Hepatocyte (in vitro differentiated cells): ENCODE measurements around the gene FBXO3. TPM values are rescaled to one million over a fixed set of nuclear protein-coding genes. Genes with fewer than 3 reads are reported as not detected.
"Not testable (repeated sequence)": the region's sequence is repeated elsewhere in the genome, so short reads cannot be mapped to it uniquely, and the experiment has no call there.

ENCODE experiments used
- DNase-seq: peaks from one replicate; pipeline ENCODE4 v3.0.0-alpha.2; 2016; ENCODE audit warnings: low spot score
- H2AFZ ChIP-seq: fragments of 200-600 bp; sonication (generic); 2 replicates; pipeline ENCODE4 v1.6.0; 2016; ENCODE audit warnings: antibody characterized with exemption, mild to moderate bottlenecking
- H3K27ac ChIP-seq: fragments of 200-600 bp; sonication (generic); 2 replicates; pipeline ENCODE4 v1.5.1; 2016; ENCODE audit warnings: mild to moderate bottlenecking
- H3K27me3 ChIP-seq: fragments of 200-600 bp; sonication (generic); 2 replicates; pipeline ENCODE4 v1.6.1; 2016
- H3K36me3 ChIP-seq: fragments of 200-600 bp; sonication (generic); replicated peaks from 2 replicates; pipeline ENCODE4 v1.5.1; 2016; ENCODE audit warnings: low read depth; ENCODE audit not compliant: insufficient read depth
- H3K4me1 ChIP-seq: fragments of 200-600 bp; sonication (generic); 2 replicates; pipeline ENCODE4 v1.5.1; 2016; ENCODE audit warnings: mild to moderate bottlenecking, moderate library complexity; ENCODE audit not compliant: insufficient read depth
- H3K4me2 ChIP-seq: fragments of 200-600 bp; sonication (generic); 2 replicates; pipeline ENCODE4 v1.6.0; 2016
- H3K4me3 ChIP-seq: fragments of 200-600 bp; sonication (generic); 2 replicates; pipeline ENCODE4 v1.5.1; 2016; ENCODE audit warnings: mild to moderate bottlenecking
- H3K79me2 ChIP-seq: fragments of 200-600 bp; sonication (generic); 2 replicates; pipeline ENCODE4 v1.6.0; 2017; ENCODE audit warnings: mild to moderate bottlenecking
- H3K9me2 ChIP-seq: fragments of 200-600 bp; sonication (generic); replicated peaks from 2 replicates; pipeline ENCODE4 v1.6.0; 2017; ENCODE audit warnings: mild to moderate bottlenecking; ENCODE audit not compliant: insufficient read depth
- H3K9me3 ChIP-seq: fragments of 200-600 bp; sonication (generic); 2 replicates; pipeline ENCODE4 v1.5.1; 2016; ENCODE audit warnings: low read depth, mild to moderate bottlenecking
- H4K20me1 ChIP-seq: fragments of 200-600 bp; sonication (generic); 2 replicates; pipeline ENCODE4 v1.6.0; 2016; ENCODE audit warnings: mild to moderate bottlenecking; ENCODE audit not compliant: insufficient read depth, poor library complexity, severe bottlenecking
- CTCF ChIP-seq: fragments of 200-600 bp; sonication (generic); IDR thresholded peaks from 2 replicates; pipeline ENCODE4 v1.5.1; 2016; ENCODE audit warnings: antibody characterized with exemption, mild to moderate bottlenecking; ENCODE audit not compliant: poor library complexity
- EZH2 ChIP-seq: fragments of 200-600 bp; sonication (generic); IDR thresholded peaks from 2 replicates; pipeline ENCODE4 v1.6.1; 2016; ENCODE audit warnings: antibody characterized with exemption, mild to moderate bottlenecking, borderline replicate concordance
- EZH2phosphoT487 ChIP-seq: fragments of 200-600 bp; sonication (generic); IDR thresholded peaks from one replicate; pipeline ENCODE4 v1.6.1; 2018; ENCODE audit warnings: antibody characterized with exemption, mild to moderate bottlenecking, low read depth, moderate library complexity; ENCODE audit not compliant: unreplicated experiment, severe bottlenecking
- WGBS: methylation state at CpG from one replicate; pipeline ENCODE4 v1.1.6; 2016; ENCODE audit warnings: low lambda C conversion rate; ENCODE audit errors: missing lambda C conversion rate; 5-methylcytosine and 5-hydroxymethylcytosine counted together
- polyA plus RNA-seq: library from polyadenylated mRNA; unstranded; fragments of >200 nt; fragmentation: Nextera tagmentation; extraction: Ambion mirVana; gene quantifications from 2 replicates; pipeline ENCODE4 v1.2.1, GENCODE V29; 2016
- total RNA-seq: library from RNA; depleted of rRNA; stranded (reverse); fragments of >200 nt; gene quantifications from 2 replicates; pipeline ENCODE4 v1.2.3, GENCODE V29; 2014

Gene FBXO3
- total and polyA plus RNA-seq, 2 experiments from 2014 or later: 29.3 to 58.1 TPM

- WGBS: 12% methylated on average over 7 of the region's 7 CpGs
- H3K27ac ChIP-seq: no peak overlapping the region
- no peak overlapping the region for H3K4me3 ChIP-seq
- H2AFZ ChIP-seq: no peak overlapping the region
- H3K9me2 ChIP-seq: no peaks in the 10 kb centered on the region
- H3K4me2 ChIP-seq: peak overlapping the region; percentile 82
- no peaks in the 10 kb centered on the region for H3K9me3 ChIP-seq
- H3K4me1 ChIP-seq: peaks cover 9% of the 10 kb centered on the region
- TF ChIP-seq CTCF (no peak), EZH2phosphoT487 (no peak), EZH2 (peak; percentile 18)
- peaks cover 38% of the 10 kb centered on the region for H3K27me3 ChIP-seq
- H3K79me2 ChIP-seq: no peaks in the 10 kb centered on the region
- no peak for DNase-seq
- H3K36me3 ChIP-seq: no peaks in the 10 kb centered on the region
- H4K20me1 ChIP-seq: no peaks in the 10 kb centered on the region
These were observed 27.5 kb upstream of the FBXO3 start for GRCh38 chr11:33801821-33802193.

- H3K27me3 ChIP-seq: peaks cover 48% of the 10 kb centered on the region
- DNase-seq: no peak
- no peaks in the 10 kb centered on the region for H3K79me2 ChIP-seq
- H2AFZ ChIP-seq: no peak overlapping the region
- TF ChIP-seq EZH2phosphoT487 (no peak), CTCF (no peak), EZH2 (no peak)
- 91% methylated on average over 3 of the region's 3 CpGs for WGBS
- H4K20me1 ChIP-seq: no peaks in the 10 kb centered on the region
- no peaks in the 10 kb centered on the region for H3K36me3 ChIP-seq
- H3K27ac ChIP-seq: no peak overlapping the region
- peaks cover 9% of the 10 kb centered on the region for H3K4me1 ChIP-seq
- no peaks in the 10 kb centered on the region for H3K9me2 ChIP-seq
- no peak overlapping the region for H3K4me3 ChIP-seq
- H3K4me2 ChIP-seq: no peak overlapping the region
- no peaks in the 10 kb centered on the region for H3K9me3 ChIP-seq
These were observed 23.6 kb upstream of the FBXO3 start for GRCh38 chr11:33797879-33798278.

GRCh38 chr11:33790040-33790439 lies 15.7 kb upstream of the FBXO3 start:
- no peaks in the 10 kb centered on the region for H3K36me3 ChIP-seq
- no peaks in the 10 kb centered on the region for H3K79me2 ChIP-seq
- H3K4me2 ChIP-seq: no peak overlapping the region
- DNase-seq: no peak
- no peak overlapping the region for H3K4me3 ChIP-seq
- H3K4me1 ChIP-seq: no peaks in the 10 kb centered on the region
- WGBS: 65% methylated on average over 4 of the region's 4 CpGs
- H3K9me2 ChIP-seq: no peaks in the 10 kb centered on the region
- H3K27me3 ChIP-seq: peaks cover 12% of the 10 kb centered on the region
- no peak overlapping the region for H3K27ac ChIP-seq
- no peak overlapping the region for H2AFZ ChIP-seq
- H4K20me1 ChIP-seq: no peaks in the 10 kb centered on the region
- no peaks in the 10 kb centered on the region for H3K9me3 ChIP-seq
- TF ChIP-seq CTCF: no peak
- no peak for TF ChIP-seq EZH2
- no peak for TF ChIP-seq EZH2phosphoT487

DNA sequence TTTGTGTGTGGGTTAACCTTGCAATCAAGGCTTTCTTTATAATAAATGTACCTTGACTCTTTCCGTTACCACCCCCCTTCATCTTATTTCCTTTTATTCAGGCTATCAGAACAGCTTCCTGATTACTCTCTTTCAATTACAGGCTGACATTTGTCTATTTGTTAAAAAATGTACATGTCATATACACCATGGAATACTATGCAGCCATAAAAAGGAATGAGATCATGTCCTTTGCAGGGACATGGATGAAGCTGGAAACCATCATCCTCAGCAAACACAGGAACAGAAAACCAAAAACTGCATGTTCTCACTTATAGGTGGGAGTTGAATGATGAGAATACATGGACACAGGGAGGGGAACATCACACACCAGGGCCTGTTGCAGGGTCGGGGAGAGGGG lies 13.8 kb upstream of the FBXO3 start:
- not testable (repeated sequence) for H4K20me1 ChIP-seq, DNase-seq, H3K9me2 ChIP-seq, H3K4me2 ChIP-seq, H3K27ac ChIP-seq, H3K4me3 ChIP-seq, H3K36me3 ChIP-seq, H3K9me3 ChIP-seq, H2AFZ ChIP-seq, H3K4me1 ChIP-seq, H3K79me2 ChIP-seq
- WGBS: 82% methylated on average over 2 of the region's 2 CpGs
- H3K27me3 ChIP-seq: peaks cover 12% of the 10 kb centered on the region
